Daoy (cell line): ENCODE results near the gene SPATA20. TPM values are rescaled to one million over a fixed set of nuclear protein-coding genes. Genes with fewer than 3 reads are reported as not detected.
A peak's percentile ranks its signal among the peaks of the same experiment; 100 is the strongest.

Experiments used
- DNase-seq: peaks from one replicate; pipeline ENCODE4 v3.0.0-alpha.2; 2015; ENCODE audit warnings: low read depth
- total RNA-seq: library from RNA; depleted of rRNA; stranded (reverse); fragments of >200 nt; shearing (Covaris generic); gene quantifications from 2 replicates; pipeline ENCODE4 v1.2.3, GENCODE V29; 2014; rRNA removed

Gene SPATA20
- total RNA-seq, 1 experiment from 2014 or later, result 16.4 TPM

GRCh38 chr17:50599606-50600005 lies 52.6 kb downstream of the SPATA20 start:
- DNase-seq, result no peak

- no peak for DNase-seq
Observed at GRCh38 chr17:50601823-50602375, 54.9 kb downstream of the SPATA20 start.

- DNase-seq, result no peak
Observed at GRCh38 chr17:50602836-50603235, 55.9 kb downstream of the SPATA20 start.

GRCh38 chr17:50603340-50603739 lies 56.4 kb downstream of the SPATA20 start:
- DNase-seq, result no peak

GRCh38 chr17:50604513-50604912 lies 57.5 kb downstream of the SPATA20 start:
- peak; percentile 50 for DNase-seq

- DNase-seq, result no peak
Observed at GRCh38 chr17:50605429-50605828, 58.5 kb downstream of the SPATA20 start.

Other genes with a start within 250 kb of the SPATA20 start
- 12.5 and 15.6 TPM in 2 replicates for gene XYLT2, start 201.0 kb upstream of the SPATA20 start, total RNA-seq
- gene MRPL27, start 174.0 kb upstream of the SPATA20 start, total RNA-seq, result 81.0 and 97.9 TPM in 2 replicates
- gene EME1, start 173.9 kb upstream of the SPATA20 start, total RNA-seq, result 9.2 and 15.4 TPM in 2 replicates
- 151 and 155 TPM in 2 replicates for gene LRRC59, start 149.7 kb upstream of the SPATA20 start, total RNA-seq
- 8.2 and 19.3 TPM in 2 replicates for gene ACSF2, start 121.0 kb upstream of the SPATA20 start, total RNA-seq
- gene CHAD, start 78.3 kb upstream of the SPATA20 start, total RNA-seq, result not detected in 2 replicates
- gene RSAD1, start 68.3 kb upstream of the SPATA20 start, total RNA-seq, result 18.7 and 33.5 TPM in 2 replicates
- 1.5 TPM in 1 of 2 replicates, not detected in the other for gene MYCBPAP, start 38.7 kb upstream of the SPATA20 start, total RNA-seq
- not detected in 2 replicates for gene EPN3, start 14.4 kb upstream of the SPATA20 start, total RNA-seq
- 0.15 and 0.23 TPM in 2 replicates for gene CACNA1G, start 13.5 kb downstream of the SPATA20 start, total RNA-seq
- 10.4 and 14.3 TPM in 2 replicates for gene ABCC3, start 87.7 kb downstream of the SPATA20 start, total RNA-seq
- gene ANKRD40, start 160.7 kb downstream of the SPATA20 start, total RNA-seq, result 17.6 and 22.6 TPM in 2 replicates
- 20.9 and 40.3 TPM in 2 replicates for gene LUC7L3, start 172.4 kb downstream of the SPATA20 start, total RNA-seq
- gene ANKRD40CL, start 220.3 kb downstream of the SPATA20 start, total RNA-seq, result not detected in 2 replicates